Measurements from ENCODE around the gene TANC2.

DNA sequence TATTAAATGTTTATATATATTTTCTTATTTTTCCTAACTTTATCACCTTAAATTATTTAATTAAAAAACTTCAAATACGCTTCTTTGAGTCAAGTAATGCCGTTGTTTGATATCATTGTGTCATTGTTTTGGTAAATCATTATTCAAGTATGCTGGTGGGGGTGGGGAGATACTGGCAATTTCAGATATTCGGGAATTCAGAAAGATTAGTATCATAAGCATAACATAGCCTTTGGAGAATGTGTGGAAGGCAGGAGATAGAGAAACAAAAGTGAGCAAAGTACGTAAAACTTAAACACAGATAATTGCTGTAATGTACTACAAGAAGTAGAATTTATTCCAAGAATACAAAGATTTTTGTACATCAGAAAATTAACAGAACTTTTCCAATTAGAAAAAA is 49.8 kb downstream of the TANC2 start:
- no peak for TF ChIP-seq ZSCAN29 (IDR thresholded peaks at IDR 0.05)
- no peak for TF ChIP-seq BRCA1 (IDR thresholded peaks at IDR 0.05)
- no peak for TF ChIP-seq BRCA1 (CRISPR knock-in tag; IDR thresholded peaks at IDR 0.05)
- TF ChIP-seq, protein P1, sequence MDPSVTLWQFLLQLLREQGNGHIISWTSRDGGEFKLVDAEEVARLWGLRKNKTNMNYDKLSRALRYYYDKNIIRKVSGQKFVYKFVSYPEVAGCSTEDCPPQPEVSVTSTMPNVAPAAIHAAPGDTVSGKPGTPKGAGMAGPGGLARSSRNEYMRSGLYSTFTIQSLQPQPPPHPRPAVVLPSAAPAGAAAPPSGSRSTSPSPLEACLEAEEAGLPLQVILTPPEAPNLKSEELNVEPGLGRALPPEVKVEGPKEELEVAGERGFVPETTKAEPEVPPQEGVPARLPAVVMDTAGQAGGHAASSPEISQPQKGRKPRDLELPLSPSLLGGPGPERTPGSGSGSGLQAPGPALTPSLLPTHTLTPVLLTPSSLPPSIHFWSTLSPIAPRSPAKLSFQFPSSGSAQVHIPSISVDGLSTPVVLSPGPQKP (CRISPR knock-in tag; IDR thresholded peaks at IDR 0.05) = no peak
- no peak for TF ChIP-seq KAT8 (IDR thresholded peaks at IDR 0.05; ENCODE audit: low read depth)
- TF ChIP-seq HDAC6 (IDR thresholded peaks at IDR 0.05; ENCODE audit: low read depth, low read length) = no peak
- no peak for TF ChIP-seq SP1 (CRISPR knock-in tag; IDR thresholded peaks at IDR 0.05)
- no peak for TF ChIP-seq CCAR2 (IDR thresholded peaks at IDR 0.05; ENCODE audit: low read depth, low read length)
- no peak for TF ChIP-seq BRF1 (IDR thresholded peaks at IDR 0.05; ENCODE audit: borderline replicate concordance, extremely low read depth, insufficient read length)
- no peak for TF ChIP-seq MYNN (IDR thresholded peaks at IDR 0.05)
- no peak for TF ChIP-seq MYNN (CRISPR knock-in tag; IDR thresholded peaks at IDR 0.05)
